Ishikawa (cell line): ENCODE measurements around the gene ZBTB49.

Experiments used
- YY1 ChIP-seq: IDR thresholded peaks from 2 replicates; pipeline ENCODE4 v1.6.1; 2012; ENCODE audit warnings: low read depth
- TF ChIP-seq, protein P1 (sequence below): IDR thresholded peaks from 2 replicates; pipeline ENCODE4 v1.6.1; 2012

DNA sequence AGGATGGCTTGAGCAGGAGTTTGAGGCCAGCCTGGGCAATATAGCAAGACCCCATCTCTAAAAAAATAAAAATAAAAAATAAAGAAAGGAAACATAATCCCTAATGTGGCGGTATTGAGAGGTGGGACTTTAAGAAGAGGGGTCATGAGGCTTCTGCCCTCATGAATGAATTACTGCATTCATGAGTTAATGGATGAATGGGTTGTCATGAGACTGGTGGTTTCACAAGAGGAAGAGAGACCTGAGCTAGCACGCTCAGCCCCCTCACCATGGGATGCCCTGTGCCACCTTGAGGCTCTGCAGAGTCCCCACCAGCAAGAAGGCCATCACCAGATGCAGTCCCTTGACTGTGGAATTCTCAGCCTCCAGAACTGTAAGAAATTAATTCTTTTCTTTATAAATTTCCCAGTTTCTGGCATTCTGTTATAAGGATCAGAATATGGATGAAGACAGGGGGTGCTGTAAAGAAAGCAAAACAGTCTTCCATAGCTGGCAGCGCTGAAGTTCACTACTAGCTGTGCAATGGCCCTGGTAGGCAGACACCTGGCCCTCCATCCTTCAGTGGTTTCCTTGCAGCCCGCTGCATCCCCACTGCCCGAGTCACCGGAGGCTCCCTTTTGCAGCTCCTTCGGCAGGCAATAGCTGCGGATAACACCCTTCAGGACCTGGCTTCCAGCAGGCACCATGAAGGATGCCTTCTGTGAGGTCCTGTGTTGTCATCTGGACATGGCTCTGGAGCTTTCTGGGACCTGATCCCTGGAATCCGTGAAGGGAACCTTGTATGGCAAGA is 52.0 kb downstream of the ZBTB49 start:
- no peak for TF ChIP-seq YY1
- TF ChIP-seq, protein P1, sequence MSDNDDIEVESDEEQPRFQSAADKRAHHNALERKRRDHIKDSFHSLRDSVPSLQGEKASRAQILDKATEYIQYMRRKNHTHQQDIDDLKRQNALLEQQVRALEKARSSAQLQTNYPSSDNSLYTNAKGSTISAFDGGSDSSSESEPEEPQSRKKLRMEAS = no peak
